Measurements from ENCODE around the gene ANLN. TPM values are rescaled to one million over a fixed set of nuclear protein-coding genes. Genes with fewer than 3 reads are reported as not detected.

Gene ANLN
- total and polyA plus RNA-seq, 2 donors (not counting 3 experiments of a cell fraction or from before 2014, with no cell fraction given): 28.5 to 119 TPM

- no peak overlapping the region for H3K9ac ChIP-seq (replicated peaks; ENCODE audit: extremely low read depth, insufficient read depth, low read length)
- BruUV-seq (replicated peaks): no TSS peak
- no peak overlapping the region for H3K4me2 ChIP-seq (ENCODE audit: insufficient read depth, low read length)
- no peak for TF ChIP-seq POLR2AphosphoS5 (IDR thresholded peaks at IDR 0.05; ENCODE audit: insufficient read depth, low read depth, low read length)
- no peak for TF ChIP-seq JUN (IDR thresholded peaks at IDR 0.05; ENCODE audit: borderline replicate concordance, insufficient read depth, insufficient read length, low read depth)
- TF ChIP-seq, protein P1, sequence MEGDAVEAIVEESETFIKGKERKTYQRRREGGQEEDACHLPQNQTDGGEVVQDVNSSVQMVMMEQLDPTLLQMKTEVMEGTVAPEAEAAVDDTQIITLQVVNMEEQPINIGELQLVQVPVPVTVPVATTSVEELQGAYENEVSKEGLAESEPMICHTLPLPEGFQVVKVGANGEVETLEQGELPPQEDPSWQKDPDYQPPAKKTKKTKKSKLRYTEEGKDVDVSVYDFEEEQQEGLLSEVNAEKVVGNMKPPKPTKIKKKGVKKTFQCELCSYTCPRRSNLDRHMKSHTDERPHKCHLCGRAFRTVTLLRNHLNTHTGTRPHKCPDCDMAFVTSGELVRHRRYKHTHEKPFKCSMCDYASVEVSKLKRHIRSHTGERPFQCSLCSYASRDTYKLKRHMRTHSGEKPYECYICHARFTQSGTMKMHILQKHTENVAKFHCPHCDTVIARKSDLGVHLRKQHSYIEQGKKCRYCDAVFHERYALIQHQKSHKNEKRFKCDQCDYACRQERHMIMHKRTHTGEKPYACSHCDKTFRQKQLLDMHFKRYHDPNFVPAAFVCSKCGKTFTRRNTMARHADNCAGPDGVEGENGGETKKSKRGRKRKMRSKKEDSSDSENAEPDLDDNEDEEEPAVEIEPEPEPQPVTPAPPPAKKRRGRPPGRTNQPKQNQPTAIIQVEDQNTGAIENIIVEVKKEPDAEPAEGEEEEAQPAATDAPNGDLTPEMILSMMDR (IDR thresholded peaks at IDR 0.05; ENCODE audit: extremely low read depth in 1 of 2, insufficient read depth in 1 of 2, low read depth in 1 of 2, low read length in 2 of 2): no peak
- TF ChIP-seq EZH2 (IDR thresholded peaks at IDR 0.05; ENCODE audit: borderline replicate concordance, low read depth, low read length, severe bottlenecking): no peak
- no peak for TF ChIP-seq MYC (IDR thresholded peaks at IDR 0.05; ENCODE audit: low read depth, low read length)
- no peak for TF ChIP-seq GATA2 (IDR thresholded peaks at IDR 0.05; ENCODE audit: insufficient read depth, insufficient read length, low read depth, low read length)
- TF ChIP-seq, protein P2, sequence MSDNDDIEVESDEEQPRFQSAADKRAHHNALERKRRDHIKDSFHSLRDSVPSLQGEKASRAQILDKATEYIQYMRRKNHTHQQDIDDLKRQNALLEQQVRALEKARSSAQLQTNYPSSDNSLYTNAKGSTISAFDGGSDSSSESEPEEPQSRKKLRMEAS (IDR thresholded peaks at IDR 0.05; ENCODE audit: insufficient read depth, insufficient read length): no peak
- no peak for TF ChIP-seq POLR2A (IDR thresholded peaks at IDR 0.05; ENCODE audit: low read depth, low read length)
- TF ChIP-seq FOS (IDR thresholded peaks at IDR 0.05; ENCODE audit: borderline replicate concordance, insufficient read depth, low read length): no peak
- no peaks in the 10 kb centered on the region for H3K9me1 ChIP-seq (replicated peaks; ENCODE audit: control insufficient read depth, extremely low read depth, insufficient read depth, low read length)
- H3K79me2 ChIP-seq (ENCODE audit: control insufficient read depth, insufficient read depth, low read length): no peaks in the 10 kb centered on the region
- no peak overlapping the region for H3K4me3 ChIP-seq (replicated peaks in 1 of 3; ENCODE audit: insufficient read depth in 1 of 3, low read depth in 1 of 3, low read length in 3 of 3)
- DNase-seq (ENCODE audit: low read depth, low spot score) (no peak), FAIRE-seq (no peak)
- ChIA-PET CTCF (interaction anchor here (1.0 to 2.9 kb wide), 4 partner anchors 19 to 730 kb away, joined by 3 to 14 read pairs (median 6); no protein-coding TSS in a partner anchor), POLR2A (no interaction called here)
- dilution Hi-C loops (cut with MboI; ENCODE audit: extremely low pct_ligation_motif_present, low sequenced_read_pairs) (no loop called here), intact Hi-C loops (cut with micrococcal nuclease) (no loop called here)
- peaks cover 0 to 6% of the 10 kb centered on the region in 2 experiments for H3K27me3 ChIP-seq (ENCODE audit: control insufficient read depth in 2 of 2, insufficient read depth in 2 of 2, low read length in 2 of 2)
- no peak overlapping the region for H3K27ac ChIP-seq (ENCODE audit: insufficient read depth, low read depth, low read length)
- H3K36me3 ChIP-seq (ENCODE audit: control insufficient read depth in 2 of 2, extremely low read depth in 1 of 2, insufficient read depth in 2 of 2, low read length in 2 of 2): no peaks in the 10 kb centered on the region
- no peaks in the 10 kb centered on the region for H4K20me1 ChIP-seq (replicated peaks; ENCODE audit: control insufficient read depth, extremely low read depth, insufficient read depth, low read length)
- H2AFZ ChIP-seq (ENCODE audit: low read depth, low read length): no peak overlapping the region
- H3K4me1 ChIP-seq (ENCODE audit: control insufficient read depth, extremely low read depth, insufficient read depth, low read length): peaks cover 2% of the 10 kb centered on the region
- no peaks in the 10 kb centered on the region for H3K9me3 ChIP-seq (replicated peaks; ENCODE audit: control insufficient read depth, insufficient read depth, low read length)
Measured at GRCh38 chr7:36468370-36469101, 78.9 kb downstream of the ANLN start.

Measured in endothelial cell of umbilical vein (primary cell).